ENCODE measurements around the gene ARHGAP6. TPM values are rescaled to one million over a fixed set of nuclear protein-coding genes. Genes with fewer than 3 reads are reported as not detected.

ARHGAP6 gene
- total RNA-seq, 4 donors from 2014 or later: 17.2 to 47.0 (median 21.6) TPM

GRCh38 chrX:11135564-11136185 lies 530.0 kb downstream of the ARHGAP6 start:
- Histone ChIP-seq H3K4me3 (no peak overlapping the region), H3K36me3 (no peaks in the 10 kb centered on the region), H3K9me3 (no peaks in the 10 kb centered on the region), H3K27me3 (no peaks in the 10 kb centered on the region), H3K4me1 (no peaks in the 10 kb centered on the region), H3K27ac (no peak overlapping the region)
- intact Hi-C loops (cut with DNase I; ENCODE audit: low total_unique reads): no loop called here
- TF ChIP-seq CTCF (IDR thresholded peaks at IDR 0.05): no peak
- TF ChIP-seq POLR2A (IDR thresholded peaks at IDR 0.05): no peak
- DNase-seq: no peak

- Histone ChIP-seq H3K4me1 (no peaks in the 10 kb centered on the region), H3K9me3 (no peaks in the 10 kb centered on the region), H3K27ac (no peak overlapping the region), H3K27me3 (no peaks in the 10 kb centered on the region), H3K36me3 (no peaks in the 10 kb centered on the region), H3K4me3 (no peak overlapping the region)
- TF ChIP-seq CTCF (IDR thresholded peaks at IDR 0.05): no peak
- no peak for TF ChIP-seq POLR2A (IDR thresholded peaks at IDR 0.05)
- no peak for DNase-seq
- intact Hi-C loops (cut with DNase I; ENCODE audit: low total_unique reads): no loop called here
Measured at GRCh38 chrX:11131146-11131545, 534.6 kb downstream of the ARHGAP6 start.

GRCh38 chrX:11130136-11130535 lies 535.6 kb downstream of the ARHGAP6 start:
- TF ChIP-seq POLR2A (IDR thresholded peaks at IDR 0.05) (no peak), CTCF (IDR thresholded peaks at IDR 0.05) (no peak)
- no peak for DNase-seq
- no peak overlapping the region for H3K27ac ChIP-seq
- no peaks in the 10 kb centered on the region for H3K9me3 ChIP-seq
- intact Hi-C loops (cut with DNase I; ENCODE audit: low total_unique reads): no loop called here
- no peaks in the 10 kb centered on the region for H3K27me3 ChIP-seq
- H3K4me1 ChIP-seq: no peaks in the 10 kb centered on the region
- H3K36me3 ChIP-seq: no peaks in the 10 kb centered on the region
- no peak overlapping the region for H3K4me3 ChIP-seq

GRCh38 chrX:11129534-11130105 lies 536.1 kb downstream of the ARHGAP6 start:
- H3K9me3 ChIP-seq: no peaks in the 10 kb centered on the region
- H3K27ac ChIP-seq: no peak overlapping the region
- H3K4me1 ChIP-seq: no peaks in the 10 kb centered on the region
- TF ChIP-seq POLR2A (IDR thresholded peaks at IDR 0.05) (no peak), CTCF (IDR thresholded peaks at IDR 0.05) (no peak)
- DNase-seq: no peak
- no peak overlapping the region for H3K4me3 ChIP-seq
- H3K36me3 ChIP-seq: no peaks in the 10 kb centered on the region
- no peaks in the 10 kb centered on the region for H3K27me3 ChIP-seq
- intact Hi-C loops (cut with DNase I; ENCODE audit: low total_unique reads): no loop called here

GRCh38 chrX:11125060-11125459 lies 540.7 kb downstream of the ARHGAP6 start:
- no peaks in the 10 kb centered on the region for H3K9me3 ChIP-seq
- no peaks in the 10 kb centered on the region for H3K27me3 ChIP-seq
- no peak overlapping the region for H3K4me3 ChIP-seq
- intact Hi-C loops (cut with DNase I; ENCODE audit: low total_unique reads): no loop called here
- H3K4me1 ChIP-seq: no peaks in the 10 kb centered on the region
- H3K27ac ChIP-seq: no peak overlapping the region
- H3K36me3 ChIP-seq: no peaks in the 10 kb centered on the region
- DNase-seq: no peak
- TF ChIP-seq CTCF (IDR thresholded peaks at IDR 0.05) (no peak), POLR2A (IDR thresholded peaks at IDR 0.05) (no peak)

All from uterus (tissue), 4 donors.